GM12873 (cell line): ENCODE data around the gene HIF1AN.

Experiments
- TF ChIP-seq, protein P1 (sequence below): IDR thresholded peaks from 2 replicates; pipeline ENCODE4 v1.5.1; 2012; ENCODE audit warnings: low read depth, mild to moderate bottlenecking, moderate library complexity, low read length, control low read depth; ENCODE audit not compliant: insufficient read depth; ENCODE audit errors: missing control alignments

HIF1AN gene

GRCh38 chr10:100566561-100566960 is 30.8 kb downstream of the HIF1AN start:
- TF ChIP-seq, protein P1, sequence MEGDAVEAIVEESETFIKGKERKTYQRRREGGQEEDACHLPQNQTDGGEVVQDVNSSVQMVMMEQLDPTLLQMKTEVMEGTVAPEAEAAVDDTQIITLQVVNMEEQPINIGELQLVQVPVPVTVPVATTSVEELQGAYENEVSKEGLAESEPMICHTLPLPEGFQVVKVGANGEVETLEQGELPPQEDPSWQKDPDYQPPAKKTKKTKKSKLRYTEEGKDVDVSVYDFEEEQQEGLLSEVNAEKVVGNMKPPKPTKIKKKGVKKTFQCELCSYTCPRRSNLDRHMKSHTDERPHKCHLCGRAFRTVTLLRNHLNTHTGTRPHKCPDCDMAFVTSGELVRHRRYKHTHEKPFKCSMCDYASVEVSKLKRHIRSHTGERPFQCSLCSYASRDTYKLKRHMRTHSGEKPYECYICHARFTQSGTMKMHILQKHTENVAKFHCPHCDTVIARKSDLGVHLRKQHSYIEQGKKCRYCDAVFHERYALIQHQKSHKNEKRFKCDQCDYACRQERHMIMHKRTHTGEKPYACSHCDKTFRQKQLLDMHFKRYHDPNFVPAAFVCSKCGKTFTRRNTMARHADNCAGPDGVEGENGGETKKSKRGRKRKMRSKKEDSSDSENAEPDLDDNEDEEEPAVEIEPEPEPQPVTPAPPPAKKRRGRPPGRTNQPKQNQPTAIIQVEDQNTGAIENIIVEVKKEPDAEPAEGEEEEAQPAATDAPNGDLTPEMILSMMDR = no peak

DNA sequence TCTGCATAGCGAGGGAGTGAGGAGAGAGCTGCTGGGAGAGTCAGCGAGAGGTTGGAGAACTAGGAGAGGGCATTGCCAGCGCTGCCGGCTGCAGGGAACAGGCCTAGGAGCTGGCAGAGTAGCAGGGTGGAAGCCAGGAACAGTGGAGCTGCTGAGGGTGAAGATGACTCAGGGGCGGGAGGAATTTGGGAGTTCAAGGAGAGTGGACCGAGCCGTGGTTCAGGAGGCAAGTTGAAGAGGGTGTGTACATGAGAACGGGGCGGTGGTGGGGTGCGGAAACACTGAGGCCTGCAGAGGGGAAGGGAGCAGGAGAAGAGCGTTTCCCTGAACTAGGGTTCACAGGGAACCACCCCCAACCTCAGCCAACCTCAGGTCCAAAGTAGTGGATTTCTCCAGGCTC is 31.5 kb downstream of the HIF1AN start:
- TF ChIP-seq, protein P1 = no peak

DNA sequence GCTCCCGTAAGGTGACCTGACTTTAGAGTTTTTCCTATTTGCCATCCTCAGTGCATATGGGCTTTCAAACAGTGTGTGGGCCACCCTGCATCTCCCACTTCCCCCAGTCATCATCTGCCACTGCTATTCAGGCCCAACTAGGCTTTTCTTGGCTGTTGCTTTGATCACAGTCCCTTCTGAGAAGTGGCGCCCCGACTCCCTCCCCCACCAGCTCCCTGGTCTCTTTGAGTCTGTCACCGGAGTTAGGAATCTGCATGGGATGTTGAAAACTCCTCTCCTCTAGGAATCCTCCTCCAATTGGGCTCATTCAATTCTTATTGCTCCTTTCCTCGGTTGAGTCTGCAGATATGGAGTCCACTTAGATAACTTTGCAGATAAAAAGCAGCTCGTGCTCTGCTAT is 32.1 kb downstream of the HIF1AN start:
- TF ChIP-seq, protein P1 = no peak

DNA sequence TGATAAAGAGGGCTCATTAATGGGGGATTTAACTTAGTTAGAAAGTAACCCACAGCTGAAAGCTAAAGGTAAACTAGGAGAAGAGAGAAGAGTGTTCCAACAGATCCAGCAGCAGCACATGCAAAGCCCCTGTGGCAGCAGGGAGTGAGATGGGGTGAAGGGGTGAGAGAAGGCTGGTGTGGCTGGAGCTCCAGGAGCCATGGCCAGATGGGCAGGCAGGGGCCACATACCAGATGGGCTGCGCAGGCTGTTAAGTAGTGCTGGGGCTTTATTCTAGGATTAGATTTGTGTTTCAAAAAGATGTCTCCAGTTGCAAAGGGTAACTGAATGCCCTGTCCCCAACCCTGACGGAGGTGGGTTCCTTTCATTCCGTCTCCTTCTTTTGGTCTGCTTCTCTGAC is 33.2 kb downstream of the HIF1AN start:
- TF ChIP-seq, protein P1 = no peak

- TF ChIP-seq, protein P1 = peak; percentile 21
Measured at GRCh38 chr10:100569687-100570481, 34.1 kb downstream of the HIF1AN start.

DNA sequence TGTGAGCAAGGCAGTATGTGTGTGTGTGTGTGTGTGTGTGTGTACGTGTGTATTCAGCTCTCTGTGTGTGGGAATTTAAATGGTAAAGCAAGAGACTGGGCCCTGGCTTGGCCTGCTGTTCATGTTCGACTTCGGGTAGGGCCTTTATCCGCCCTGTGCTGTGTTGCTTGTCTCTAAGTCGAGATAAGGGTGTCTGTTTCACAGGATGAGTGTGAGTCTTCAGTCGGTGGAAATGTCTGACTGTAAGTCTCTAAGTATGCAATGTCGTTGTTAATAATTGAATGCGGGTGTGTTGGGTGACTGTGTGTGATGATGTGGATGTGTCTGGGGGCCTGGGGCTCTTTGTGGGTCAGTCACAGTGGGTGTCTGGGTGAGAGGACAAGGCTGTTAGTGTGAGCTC is 34.8 kb downstream of the HIF1AN start:
- TF ChIP-seq, protein P1 = no peak

DNA sequence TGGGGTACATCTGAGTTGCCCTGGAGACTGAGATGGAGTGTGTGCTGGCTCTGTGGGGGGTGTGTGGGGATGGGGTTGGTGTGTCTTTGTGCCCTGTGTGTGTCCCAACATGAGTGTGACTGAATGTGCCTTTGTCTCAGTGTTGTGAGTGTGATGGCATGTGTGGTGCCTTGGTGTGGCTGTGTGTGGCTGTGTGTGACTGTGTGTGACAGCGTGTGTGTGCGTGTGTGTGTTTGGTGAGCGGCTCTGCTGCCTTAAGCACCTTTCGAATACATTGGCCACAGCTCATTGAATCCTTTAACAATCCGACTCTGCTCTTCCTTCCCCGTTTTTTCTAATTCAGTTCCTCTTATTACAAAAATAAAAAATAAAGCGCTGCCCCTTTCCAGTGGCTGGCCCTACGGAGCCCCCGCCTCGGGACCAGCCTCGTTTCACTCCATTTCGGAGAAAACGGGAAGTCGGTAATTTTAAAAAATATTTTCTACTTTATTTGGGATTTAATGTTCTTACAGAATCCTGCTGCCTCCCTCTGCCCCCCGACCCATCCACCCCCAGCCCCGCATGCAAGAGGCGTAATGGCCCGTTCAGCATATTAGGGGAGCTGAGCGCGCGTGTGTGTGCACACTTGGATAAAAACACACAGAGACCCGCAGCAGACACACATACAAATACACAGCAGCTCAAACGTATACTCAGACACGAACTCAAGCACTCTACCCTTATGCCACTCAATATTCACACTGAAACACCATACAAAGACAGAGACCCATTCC is 35.5 kb downstream of the HIF1AN start:
- TF ChIP-seq, protein P1 = no peak
